Right cardiac atrium (tissue), 5 donors: Measurements from ENCODE around the gene PRKAB1. TPM values are rescaled to one million over a fixed set of nuclear protein-coding genes. Genes with fewer than 3 reads are reported as not detected.
"Not testable (repeated sequence)": the region's sequence is repeated elsewhere in the genome, so short reads cannot be mapped to it uniquely, and the experiment has no call there.

Experiments used
- ATAC-seq, 2 donors: fragments of 200-7000 bp; cut with Tn5 transposase; one replicate each; pipeline versions ENCODE4 v1.8.0 to v1.9.1; 2020; ENCODE audit warnings: moderate library complexity in 2 of 2, mild to moderate bottlenecking in 1 of 2
- DNase-seq, 3 donors: peaks; one replicate each; pipeline ENCODE4 v3.0.0-alpha.2; 2020
- H3K27ac ChIP-seq: one replicate; pipeline ENCODE4 v1.5.1; 2013; ENCODE audit warnings: mild to moderate bottlenecking, low read length, control low read depth, moderate library complexity
- H3K27me3 ChIP-seq: one replicate; pipeline ENCODE4 v1.6.1; 2013; ENCODE audit not compliant: control insufficient read depth, insufficient read depth
- H3K4me1 ChIP-seq: one replicate; pipeline ENCODE4 v1.6.1; 2013; ENCODE audit warnings: low read length; ENCODE audit not compliant: control insufficient read depth, insufficient read depth
- H3K4me3 ChIP-seq: one replicate; pipeline ENCODE4 v1.5.1; 2013; ENCODE audit warnings: low read length, control low read depth
- H3K9me3 ChIP-seq: one replicate; pipeline ENCODE4 v1.6.1; 2013; ENCODE audit warnings: low read length; ENCODE audit not compliant: control insufficient read depth
- WGBS: extraction: QIAGEN DNeasy Blood & Tissue Kit; methylation state at CpG from one replicate; pipeline ENCODE4 v1.1.7; 2013; 5-methylcytosine and 5-hydroxymethylcytosine counted together
- intact Hi-C, 4 donors: fragments of 100-400 bp; cut with DNase I; formaldehyde crosslinking; loops; one replicate each; pipeline versions ENCODE4 v1.11.0 to v1.14.0; 2022 to 2023
- long read RNA-seq, 4 donors: library from polyadenylated mRNA; unstranded; transcript quantifications; one replicate each; pipeline ENCODE4 v2.0.0, GENCODE V29; 2020 to 2021
- polyA plus RNA-seq: library from polyadenylated mRNA; stranded (reverse); fragments of 200-250 nt; gene quantifications from one replicate; pipeline ENCODE4 v1.2.3, GENCODE V29; 2013
- total RNA-seq, 4 donors: library from RNA; stranded (reverse); fragmentation: NEBNext Ultra II Directional; extraction: Animal tissue kit (Norgen Biotek cat#: 25700); gene quantifications; one replicate each; pipeline ENCODE4 v1.2.1, GENCODE V29; 2021
- donor health status: healthy with polysubstance abuse.
- donor health status: DM: no; HTN: yes; CAD: no.
- donor health status: DM: no; HTN: no; CAD: no.
- donor health status: DM: no; HTN: yes; CAD: no; lungs with severe emphysema.
- donor health status: DM: yes; HTN: yes; CAD: no.

The PRKAB1 gene, protein sequence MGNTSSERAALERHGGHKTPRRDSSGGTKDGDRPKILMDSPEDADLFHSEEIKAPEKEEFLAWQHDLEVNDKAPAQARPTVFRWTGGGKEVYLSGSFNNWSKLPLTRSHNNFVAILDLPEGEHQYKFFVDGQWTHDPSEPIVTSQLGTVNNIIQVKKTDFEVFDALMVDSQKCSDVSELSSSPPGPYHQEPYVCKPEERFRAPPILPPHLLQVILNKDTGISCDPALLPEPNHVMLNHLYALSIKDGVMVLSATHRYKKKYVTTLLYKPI
- total RNA-seq (10 to 100 TPM in 3 of 4 donors, 1 to 10 TPM in 1; 9.8 to 16.3 (median 14.1) TPM), polyA plus RNA-seq (10.5 TPM)
- long read RNA-seq, donor 1, transcript PRKAB1-201 (7 exons, 2,610 nt): major isoform, 25 of 29 reads
- long read RNA-seq, donor 1, partial matches to known transcripts: 0 of 29 reads
- long read RNA-seq, donor 1, other reads (novel, unspliced or antisense): 1 of 29 reads
- long read RNA-seq, donor 2, full-length matches to known transcripts: 10 of 12 reads
- long read RNA-seq, donor 2, partial matches to known transcripts: 1 of 12 reads
- long read RNA-seq, donor 2, other reads (novel, unspliced or antisense): 1 of 12 reads
- long read RNA-seq, donor 3, full-length matches to known transcripts: 107 of 121 reads
- long read RNA-seq, donor 3, partial matches to known transcripts: 6 of 121 reads
- long read RNA-seq, donor 3, other reads (novel, unspliced or antisense): 8 of 121 reads
- long read RNA-seq, donor 4, full-length matches to known transcripts: 24 of 25 reads
- long read RNA-seq, donor 4, partial matches to known transcripts: 1 of 25 reads
- long read RNA-seq, donor 4, other reads (novel, unspliced or antisense): 0 of 25 reads

GRCh38 chr12:119667577-119668323 lies at the start of gene PRKAB1:
TSS of gene PRKAB1 (plus strand) at chr12:119668133. CDS start at chr12:119668245, 112 bp downstream.
- no peaks in the 10 kb centered on the region for H3K27me3 ChIP-seq
- peak; percentile 99 for ATAC-seq
- peak within 1 kb of the TSS; percentile 71 for H3K27ac ChIP-seq
- peak; percentile 97 to 98 (median 98) for DNase-seq
- peak within 1 kb of the TSS; percentile 78 for H3K4me3 ChIP-seq
- WGBS: 1% methylated on average over 69 of the region's 69 CpGs
- intact Hi-C loops: loop anchor here in 1 of 4 donors (5.0 kb wide), 1 partner anchor 115 kb away; no protein-coding TSS in a partner anchor
- H3K9me3 ChIP-seq: no peaks in the 10 kb centered on the region
- peaks cover 5% of the 10 kb centered on the region for H3K4me1 ChIP-seq

DNA sequence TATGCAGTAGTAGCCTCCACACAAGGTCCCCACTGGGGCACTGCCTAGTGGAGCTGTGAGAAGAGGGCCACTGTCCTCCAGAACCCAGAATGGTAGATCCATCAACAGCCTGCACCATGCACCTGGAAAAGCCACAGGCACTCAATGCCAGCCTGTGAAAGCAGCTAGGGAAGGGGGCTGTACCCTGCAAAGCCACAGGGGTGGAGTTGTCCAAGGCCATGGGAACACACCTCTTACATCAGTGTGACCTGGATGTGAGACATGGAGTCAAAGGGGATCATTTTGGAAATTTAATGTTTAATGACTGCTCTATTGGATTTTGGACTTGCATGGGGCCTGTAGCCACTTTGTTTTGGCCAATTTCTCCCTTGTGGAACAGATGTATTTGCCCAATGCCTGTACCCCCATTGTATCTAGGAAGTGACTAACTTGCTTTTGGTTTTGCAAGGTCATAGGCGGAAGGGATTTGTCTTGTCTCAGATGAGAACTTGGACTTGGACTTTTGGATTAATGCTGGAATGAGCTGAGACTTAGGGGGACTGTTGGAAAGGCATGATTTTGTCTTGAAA lies 49.5 kb upstream of the PRKAB1 start:
- WGBS: 97% methylated on average over 1 of the region's 1 CpG
- H3K4me1 ChIP-seq: not testable (repeated sequence)

DNA sequence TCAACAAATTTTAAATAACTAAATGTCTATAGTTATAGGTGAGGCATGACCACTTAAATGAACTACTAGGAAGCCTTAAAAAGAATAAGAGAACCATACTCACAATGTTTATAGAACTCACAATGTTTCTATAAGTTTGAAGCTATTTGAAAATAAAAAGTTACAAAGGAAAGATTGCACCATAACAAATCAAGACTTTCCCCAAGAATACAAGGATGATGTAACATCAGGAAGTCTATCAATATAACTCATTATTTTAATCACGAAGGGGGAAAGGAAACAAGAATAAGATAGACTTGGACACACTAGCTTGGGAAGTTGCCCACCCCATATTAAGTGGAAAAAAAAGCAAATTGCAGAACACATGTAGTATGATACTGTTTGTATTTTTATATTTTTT lies 47.4 kb upstream of the PRKAB1 start:
- ATAC-seq (no peak), DNase-seq (no peak)
- no peak overlapping the region for H3K27ac ChIP-seq
- no peaks in the 10 kb centered on the region for H3K4me1 ChIP-seq
- H3K9me3 ChIP-seq: no peaks in the 10 kb centered on the region
- H3K27me3 ChIP-seq: no peaks in the 10 kb centered on the region
- WGBS: 23% methylated on average over 1 of the region's 1 CpG
- intact Hi-C loops: no loop called here
- no peak overlapping the region for H3K4me3 ChIP-seq

More for the DNA sequence above, 49.5 kb upstream of the PRKAB1 start:
- H3K4me3 ChIP-seq, DNase-seq, H3K27ac ChIP-seq, H3K27me3 ChIP-seq, ATAC-seq, intact Hi-C loops, H3K9me3 ChIP-seq: not testable (repeated sequence)

DNA sequence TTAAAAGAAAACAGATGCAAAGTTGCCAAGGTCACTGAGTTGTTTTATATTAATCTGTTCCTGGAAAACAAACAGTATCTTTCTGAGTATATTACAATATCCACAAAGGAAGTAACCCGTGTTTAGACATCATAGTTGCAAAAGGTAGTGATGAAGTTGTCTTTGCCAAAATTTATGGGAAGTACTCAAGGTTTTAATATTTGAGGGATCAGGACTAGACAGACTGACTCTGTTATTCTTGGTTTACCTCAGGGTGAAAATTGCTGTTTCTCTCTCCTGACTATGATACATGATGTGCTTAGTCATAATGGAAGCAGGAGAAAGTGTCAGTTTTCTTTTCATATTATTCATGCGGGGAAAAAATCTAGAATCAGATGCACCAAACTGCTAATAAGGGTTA lies 46.1 kb upstream of the PRKAB1 start:
- 62% methylated on average over 2 of the region's 2 CpGs for WGBS

GRCh38 chr12:119624966-119625365 lies 43.0 kb upstream of the PRKAB1 start:
- H3K27ac ChIP-seq: no peak overlapping the region
- ATAC-seq: no peak
- H3K4me1 ChIP-seq: no peaks in the 10 kb centered on the region
- DNase-seq: no peak
- no peak overlapping the region for H3K4me3 ChIP-seq
- H3K27me3 ChIP-seq: no peaks in the 10 kb centered on the region
- H3K9me3 ChIP-seq: no peaks in the 10 kb centered on the region
- intact Hi-C loops: no loop called here
- WGBS: 66% methylated on average over 4 of the region's 4 CpGs

More for the DNA sequence above, 46.1 kb upstream of the PRKAB1 start:
- Histone ChIP-seq H3K4me1 (no peaks in the 10 kb centered on the region), H3K27ac (no peak overlapping the region), H3K9me3 (no peaks in the 10 kb centered on the region), H3K27me3 (no peaks in the 10 kb centered on the region), H3K4me3 (no peak overlapping the region)
- ATAC-seq (no peak), DNase-seq (no peak)
- intact Hi-C loops: no loop called here

GRCh38 chr12:119627019-119627643 lies 40.8 kb upstream of the PRKAB1 start:
- Histone ChIP-seq H3K27ac (no peak overlapping the region), H3K27me3 (no peaks in the 10 kb centered on the region), H3K9me3 (no peaks in the 10 kb centered on the region), H3K4me1 (no peaks in the 10 kb centered on the region), H3K4me3 (no peak overlapping the region)
- WGBS: 76% methylated on average over 6 of the region's 6 CpGs
- ATAC-seq: peak in 1 of 2 donors; percentile 16
- intact Hi-C loops: no loop called here
- no peak for DNase-seq

DNA sequence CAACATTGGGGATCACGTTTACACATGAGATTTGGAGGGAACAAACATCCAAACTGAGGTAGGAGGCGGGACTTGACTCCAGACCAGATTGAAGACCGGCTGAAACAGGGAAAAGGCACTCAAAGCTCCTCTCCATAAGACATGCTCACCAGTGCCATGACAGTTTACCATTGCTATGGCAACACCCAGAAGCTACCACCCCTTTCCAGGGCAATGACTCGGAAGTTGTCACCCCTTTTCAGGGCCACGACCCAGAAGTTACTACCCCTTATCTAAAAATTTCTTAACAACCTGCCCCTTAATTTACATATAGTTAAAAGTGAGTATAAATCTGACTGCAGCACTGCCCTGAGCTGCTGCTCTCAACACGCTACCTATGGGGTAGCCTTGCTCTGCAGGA lies 40.2 kb upstream of the PRKAB1 start:
- intact Hi-C loops: no loop called here
- H3K27ac ChIP-seq: no peak overlapping the region
- no peak for DNase-seq
- WGBS: 82% methylated on average over 6 of the region's 6 CpGs
- no peaks in the 10 kb centered on the region for H3K9me3 ChIP-seq
- no peak overlapping the region for H3K4me3 ChIP-seq
- H3K27me3 ChIP-seq: no peaks in the 10 kb centered on the region
- no peaks in the 10 kb centered on the region for H3K4me1 ChIP-seq
- ATAC-seq: no peak

DNA sequence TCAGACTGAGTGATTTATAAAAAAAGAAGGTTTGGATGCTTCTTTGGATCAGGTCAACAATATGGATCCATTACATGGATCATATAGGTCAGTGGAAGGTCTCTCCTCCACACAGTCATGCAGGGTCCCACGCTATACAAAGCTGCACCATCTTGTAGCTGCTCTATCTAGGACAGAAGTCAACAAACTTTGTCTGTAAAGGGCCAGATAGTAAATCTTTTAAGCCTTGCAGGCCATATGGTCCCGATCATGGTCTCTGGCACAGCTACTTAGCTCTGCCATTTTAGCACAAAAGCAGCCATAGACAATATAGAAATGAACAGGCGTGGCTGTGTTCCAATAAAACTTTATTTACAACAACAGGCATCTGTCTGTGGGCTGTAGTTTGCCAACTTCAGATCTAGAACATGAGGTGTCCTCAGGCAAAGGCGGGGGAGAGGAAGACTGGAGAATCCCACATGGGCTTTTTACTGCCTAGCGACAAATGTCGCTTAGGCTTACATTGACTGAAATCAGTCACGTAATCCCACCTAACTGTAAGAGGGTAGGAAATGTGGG lies 37.6 kb upstream of the PRKAB1 start:
- WGBS: 93% methylated on average over 7 of the region's 7 CpGs
- DNase-seq (no peak), ATAC-seq (no peak)
- Histone ChIP-seq H3K9me3 (no peaks in the 10 kb centered on the region), H3K4me1 (no peaks in the 10 kb centered on the region), H3K27me3 (no peaks in the 10 kb centered on the region), H3K4me3 (no peak overlapping the region), H3K27ac (no peak overlapping the region)
- intact Hi-C loops: no loop called here

DNA sequence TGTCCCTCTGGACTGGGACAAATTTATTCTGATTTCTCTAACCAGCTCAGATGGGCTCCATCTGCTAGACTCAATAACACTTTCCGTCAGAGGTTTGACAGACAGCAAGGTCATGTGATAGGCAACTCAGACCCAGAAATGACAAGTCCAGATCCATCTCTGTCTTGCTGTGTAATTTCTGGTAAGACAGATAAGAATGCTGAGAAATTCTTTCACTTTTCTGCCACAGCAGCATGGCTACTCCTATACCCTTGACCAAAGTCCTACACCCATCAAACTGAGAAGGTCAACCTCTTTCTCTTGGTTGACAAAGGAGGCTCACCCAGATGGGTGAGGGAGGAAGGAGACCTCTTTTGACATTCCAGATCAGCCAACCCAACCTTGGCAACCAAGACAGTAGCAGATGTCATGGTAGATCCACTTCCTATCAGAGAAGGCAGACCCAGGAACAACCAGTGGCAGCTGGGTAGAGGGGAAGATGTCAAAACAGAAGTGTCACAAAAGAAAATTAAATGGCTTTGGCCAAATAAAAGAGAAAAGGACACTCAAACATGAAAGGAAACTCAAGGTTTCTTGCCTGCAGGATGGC lies 36.9 kb upstream of the PRKAB1 start:
- ATAC-seq: no peak
- no peak overlapping the region for H3K4me3 ChIP-seq
- H3K27ac ChIP-seq: no peak overlapping the region
- H3K27me3 ChIP-seq: no peaks in the 10 kb centered on the region
- DNase-seq: no peak
- WGBS: 56% methylated on average over 1 of the region's 1 CpG
- no peaks in the 10 kb centered on the region for H3K9me3 ChIP-seq
- intact Hi-C loops: no loop called here
- H3K4me1 ChIP-seq: no peaks in the 10 kb centered on the region
